ACC112 (cell line): ENCODE data around the gene CHAF1A.

ENCODE experiments used
- H2AFZ ChIP-seq: fragments of 200-600 bp; sonication (generic); one replicate; pipeline ENCODE4 v1.6.0; 2017; ENCODE audit warnings: antibody characterized with exemption, low read length; ENCODE audit not compliant: unreplicated experiment
- H3K27ac ChIP-seq: fragments of 200-600 bp; sonication (generic); 2 replicates; pipeline ENCODE4 v1.5.1; 2014; ENCODE audit warnings: low read depth, mild to moderate bottlenecking, antibody characterized with exemption, low read length, moderate library complexity
- H3K27me3 ChIP-seq: fragments of 200-600 bp; sonication (generic); 2 replicates; pipeline ENCODE4 v1.6.1; 2014; ENCODE audit warnings: mild to moderate bottlenecking, antibody characterized with exemption, low read length, moderate library complexity, mixed read lengths; ENCODE audit not compliant: insufficient read depth
- H3K36me3 ChIP-seq: fragments of 200-600 bp; sonication (generic); 2 replicates; pipeline ENCODE4 v1.6.1; 2016; ENCODE audit warnings: mild to moderate bottlenecking, antibody characterized with exemption, low read length, moderate library complexity, mixed read lengths; ENCODE audit not compliant: insufficient read depth
- H3K4me1 ChIP-seq: fragments of 200-600 bp; sonication (generic); one replicate; pipeline ENCODE4 v1.6.1; 2016; ENCODE audit warnings: low read length, mixed read lengths; ENCODE audit not compliant: insufficient read depth, unreplicated experiment, control insufficient read depth
- H3K4me3 ChIP-seq: fragments of 200-600 bp; sonication (generic); 2 replicates; pipeline ENCODE4 v1.5.1; 2014; ENCODE audit warnings: mild to moderate bottlenecking, low read depth, low read length
- H3K79me2 ChIP-seq: fragments of 200-600 bp; sonication (generic); one replicate; pipeline ENCODE4 v1.6.0; 2016; ENCODE audit warnings: low read length; ENCODE audit not compliant: control insufficient read depth, unreplicated experiment, insufficient read depth

The CHAF1A gene

DNA sequence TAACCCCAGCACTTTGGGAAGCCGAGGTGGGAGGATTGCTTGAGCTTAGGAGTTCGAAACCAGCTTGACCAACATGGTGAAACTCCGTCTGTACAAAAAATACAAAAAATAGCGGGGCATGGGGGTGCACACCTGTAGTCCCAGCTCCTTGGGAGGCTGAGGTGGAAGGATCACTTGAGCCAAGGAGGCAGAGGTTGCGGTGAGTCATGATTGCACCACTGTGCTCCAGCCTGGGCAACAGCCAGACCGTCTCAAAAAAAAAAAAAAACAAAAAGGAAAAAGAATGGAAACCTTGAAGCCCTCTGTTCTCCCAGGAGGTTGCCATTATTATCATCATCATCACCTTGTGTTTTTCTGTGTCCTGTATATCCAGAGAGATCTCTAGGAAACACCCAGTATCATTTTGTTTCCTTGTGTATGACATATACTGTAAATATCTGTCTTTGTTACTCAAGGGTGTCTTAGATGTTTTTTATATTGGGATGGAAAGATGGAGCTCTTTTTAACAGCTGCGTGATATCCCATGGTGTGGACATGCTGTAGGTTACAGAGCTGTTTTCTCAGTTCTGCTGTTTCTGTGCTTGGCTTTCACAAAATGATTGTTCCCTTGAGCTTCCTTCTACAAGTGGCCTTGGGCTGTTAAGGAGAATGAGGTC, 11.8 kb downstream of the CHAF1A start:
- Histone ChIP-seq H3K4me1 (peaks cover 8% of the 10 kb centered on the region), H2AFZ (no peak overlapping the region), H3K79me2 (peaks cover 18% of the 10 kb centered on the region), H3K4me3 (no peak overlapping the region), H3K27ac (no peak overlapping the region), H3K36me3 (peaks cover 5% of the 10 kb centered on the region; the same call in 1 of the 2 replicates), H3K27me3 (no peaks in the 10 kb centered on the region)

GRCh38 chr19:4414800-4415321, 12.4 kb downstream of the CHAF1A start:
- Histone ChIP-seq H3K79me2 (peaks cover 18% of the 10 kb centered on the region), H3K27ac (no peak overlapping the region), H3K36me3 (peaks cover 7% of the 10 kb centered on the region; the same call in 1 of the 2 replicates)

GRCh38 chr19:4415352-4415751, 12.9 kb downstream of the CHAF1A start:
- Histone ChIP-seq H3K4me3 (no peak overlapping the region), H3K79me2 (peaks cover 18% of the 10 kb centered on the region), H3K36me3 (peaks cover 8% of the 10 kb centered on the region; the same call in 1 of the 2 replicates)

More at GRCh38 chr19:4414800-4415321, 12.4 kb downstream of the CHAF1A start:
- H3K27me3 ChIP-seq, result no peaks in the 10 kb centered on the region
- H3K4me1 ChIP-seq, result peaks cover 8% of the 10 kb centered on the region
- H3K4me3 ChIP-seq, result no peak overlapping the region
- no peak overlapping the region for H2AFZ ChIP-seq

GRCh38 chr19:4416268-4416667, 13.8 kb downstream of the CHAF1A start:
- Histone ChIP-seq H3K4me3 (no peak overlapping the region), H3K27ac (no peak overlapping the region), H3K36me3 (peaks cover 8% of the 10 kb centered on the region; the same call in 1 of the 2 replicates), H3K27me3 (no peaks in the 10 kb centered on the region), H2AFZ (no peak overlapping the region), H3K79me2 (peaks cover 18% of the 10 kb centered on the region), H3K4me1 (peaks cover 8% of the 10 kb centered on the region)

More at GRCh38 chr19:4415352-4415751, 12.9 kb downstream of the CHAF1A start:
- H3K4me1 ChIP-seq, result peaks cover 8% of the 10 kb centered on the region
- no peaks in the 10 kb centered on the region for H3K27me3 ChIP-seq
- no peak overlapping the region for H2AFZ ChIP-seq
- H3K27ac ChIP-seq, result no peak overlapping the region

DNA sequence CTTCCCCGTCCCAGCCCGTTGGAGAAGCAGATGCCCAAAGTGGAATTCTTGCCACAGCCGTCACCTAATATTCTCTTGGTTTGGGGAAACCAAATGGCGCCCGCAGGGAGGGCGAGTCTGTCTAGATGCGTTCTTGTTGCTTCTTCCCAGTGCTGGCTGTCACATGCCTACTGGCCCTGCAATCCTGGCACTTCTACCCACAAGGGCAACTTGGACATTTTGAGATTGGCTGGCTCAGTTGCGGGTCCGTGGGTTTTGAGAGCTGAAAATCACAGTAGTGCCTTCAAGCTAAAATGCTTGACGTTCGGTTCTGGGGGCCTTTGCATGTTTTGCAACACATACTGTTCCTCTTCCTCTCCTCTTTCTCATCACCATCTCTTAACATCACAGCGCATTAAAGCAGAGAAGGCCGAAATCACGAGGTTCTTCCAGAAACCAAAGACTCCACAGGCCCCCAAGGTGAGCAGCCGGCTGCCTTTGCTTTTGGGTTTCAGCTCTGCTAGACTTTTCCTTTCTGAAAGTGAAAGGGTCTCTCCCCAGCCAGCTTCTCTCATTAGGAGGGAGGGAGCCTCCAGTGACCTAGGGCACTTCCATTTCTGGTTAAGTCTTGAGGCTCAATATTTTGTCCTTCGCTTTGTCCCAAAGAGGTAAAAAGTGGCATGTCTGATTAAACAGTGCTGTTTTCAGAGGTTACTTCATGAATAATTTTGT, 21.1 kb downstream of the CHAF1A start:
- Histone ChIP-seq H2AFZ (no peak overlapping the region), H3K79me2 (no peaks in the 10 kb centered on the region), H3K27me3 (no peaks in the 10 kb centered on the region), H3K27ac (no peak overlapping the region), H3K36me3 (0 out of 2 replicates have a peak, but pooled peaks cover 3% of the 10 kb centered on the region), H3K4me3 (no peak overlapping the region), H3K4me1 (peaks cover 5% of the 10 kb centered on the region)

DNA sequence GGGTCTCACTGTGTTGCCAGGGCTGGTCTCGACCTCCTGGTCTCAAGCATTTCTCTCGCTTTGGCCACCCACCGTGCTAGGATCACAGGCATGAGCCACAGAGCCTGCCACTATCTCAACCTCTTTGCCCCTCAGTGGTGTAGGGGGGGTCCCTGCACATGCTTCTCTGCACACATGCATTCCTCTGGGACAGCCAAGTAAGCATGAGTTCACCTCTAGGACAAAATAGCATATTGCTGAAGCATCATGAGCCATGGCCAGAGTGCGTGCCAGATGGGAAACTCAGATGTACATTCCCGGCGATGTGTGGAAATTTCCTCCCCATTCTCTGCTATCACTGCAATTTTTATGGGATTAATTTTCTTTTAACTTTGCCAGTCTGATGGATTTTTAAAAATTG, 23.1 kb downstream of the CHAF1A start:
- no peak overlapping the region for H3K4me3 ChIP-seq
- H2AFZ ChIP-seq, result no peak overlapping the region
- H3K27ac ChIP-seq, result peak overlapping the region; percentile 79
- no peaks in the 10 kb centered on the region for H3K36me3 ChIP-seq
- no peaks in the 10 kb centered on the region for H3K79me2 ChIP-seq
- no peaks in the 10 kb centered on the region for H3K27me3 ChIP-seq
- H3K4me1 ChIP-seq, result peaks cover 5% of the 10 kb centered on the region

DNA sequence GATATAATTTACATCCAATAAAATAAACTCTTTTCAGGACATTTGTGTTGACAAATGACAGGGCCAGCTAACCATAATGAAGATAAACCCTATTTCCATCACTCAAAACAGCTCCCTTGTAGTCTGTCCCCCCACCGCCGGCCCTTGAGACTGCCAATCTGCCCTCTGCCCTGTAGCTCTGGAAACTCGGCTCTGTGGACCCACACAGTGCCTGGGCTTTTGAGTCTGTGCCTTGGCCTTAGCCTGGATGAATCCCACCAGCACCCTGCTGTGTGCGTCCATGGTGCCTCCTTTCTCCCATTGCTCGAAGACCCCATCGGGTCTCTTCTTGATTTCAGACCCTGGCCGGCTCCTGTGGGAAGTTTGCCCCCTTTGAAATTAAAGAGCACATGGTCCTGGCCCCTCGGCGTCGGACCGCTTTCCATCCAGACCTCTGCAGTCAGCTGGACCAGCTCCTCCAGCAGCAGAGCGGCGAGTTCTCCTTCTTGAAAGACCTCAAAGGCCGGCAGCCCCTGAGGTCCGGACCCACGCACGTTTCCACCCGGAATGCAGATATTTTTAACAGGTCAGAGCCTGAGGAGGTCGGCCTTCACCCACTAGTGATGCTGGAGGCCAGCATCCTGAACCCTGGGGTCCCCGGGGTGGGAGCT, 26.0 kb downstream of the CHAF1A start:
- no peaks in the 10 kb centered on the region for H3K27me3 ChIP-seq
- H2AFZ ChIP-seq, result no peak overlapping the region
- H3K79me2 ChIP-seq, result no peaks in the 10 kb centered on the region
- no peak overlapping the region for H3K27ac ChIP-seq
- peaks cover 5% of the 10 kb centered on the region for H3K4me1 ChIP-seq
- no peaks in the 10 kb centered on the region for H3K36me3 ChIP-seq
- no peak overlapping the region for H3K4me3 ChIP-seq

- no peak overlapping the region for H2AFZ ChIP-seq
- H3K4me3 ChIP-seq, result no peak overlapping the region
- peaks cover 5% of the 10 kb centered on the region for H3K4me1 ChIP-seq
- no peaks in the 10 kb centered on the region for H3K79me2 ChIP-seq
- H3K36me3 ChIP-seq, result no peaks in the 10 kb centered on the region
- H3K27me3 ChIP-seq, result no peaks in the 10 kb centered on the region
- H3K27ac ChIP-seq, result no peak overlapping the region
These were observed 26.8 kb downstream of the CHAF1A start for GRCh38 chr19:4429256-4429655.

DNA sequence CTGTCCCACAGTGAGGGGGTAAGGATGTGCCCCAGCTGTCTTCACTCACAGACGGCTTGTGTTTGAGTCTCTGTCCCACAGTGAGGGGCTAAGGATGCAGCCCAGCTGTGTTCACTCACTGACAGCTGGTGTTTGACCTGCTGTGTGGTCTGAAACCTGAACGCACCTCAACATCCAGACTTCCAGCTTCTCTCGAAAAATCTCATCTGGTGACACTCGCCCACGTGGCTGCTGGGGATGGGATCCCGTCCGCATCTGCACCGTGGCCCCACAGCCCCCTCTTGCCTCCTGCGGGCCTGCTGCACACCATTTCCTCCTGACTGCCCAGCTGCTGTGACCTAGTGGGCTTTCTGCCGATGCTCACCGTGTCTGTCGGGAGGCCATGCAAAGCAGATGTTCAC, 27.3 kb downstream of the CHAF1A start:
- H3K79me2 ChIP-seq, result no peaks in the 10 kb centered on the region
- no peak overlapping the region for H2AFZ ChIP-seq
- H3K36me3 ChIP-seq, result no peaks in the 10 kb centered on the region
- no peaks in the 10 kb centered on the region for H3K27me3 ChIP-seq
- H3K4me3 ChIP-seq, result no peak overlapping the region
- no peak overlapping the region for H3K27ac ChIP-seq
- H3K4me1 ChIP-seq, result peaks cover 5% of the 10 kb centered on the region

DNA sequence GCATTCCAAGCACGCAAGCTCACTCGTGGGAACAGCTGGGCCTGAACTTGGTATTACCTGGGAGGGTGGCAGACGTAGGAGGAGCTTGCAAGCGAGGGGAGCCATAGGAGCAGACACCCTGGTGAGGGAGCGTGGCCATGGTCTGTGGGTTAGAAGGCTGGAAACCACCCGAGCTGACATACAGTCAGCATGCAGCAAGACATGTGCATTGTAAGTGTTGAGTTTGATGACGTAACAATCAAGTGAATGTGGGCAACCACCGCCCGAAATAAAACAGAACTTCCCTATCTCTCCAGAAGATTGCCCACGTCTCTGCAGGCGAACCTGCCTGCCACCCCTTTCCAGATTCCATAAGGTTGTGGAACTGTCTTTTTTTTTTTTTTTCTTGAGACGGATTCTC, 28.3 kb downstream of the CHAF1A start:
- Histone ChIP-seq H2AFZ (no peak overlapping the region), H3K4me3 (no peak overlapping the region), H3K36me3 (no peaks in the 10 kb centered on the region), H3K27ac (no peak overlapping the region), H3K27me3 (no peaks in the 10 kb centered on the region), H3K79me2 (no peaks in the 10 kb centered on the region), H3K4me1 (no peaks in the 10 kb centered on the region)
